NCI-H1436 (cell line): Measurements from ENCODE around the gene RANBP1.

Experiments
- DNase-seq: peaks from one replicate; lab custom pipeline; 2025; lab: John Stamatoyannopoulos, UW

RANBP1 gene

DNA sequence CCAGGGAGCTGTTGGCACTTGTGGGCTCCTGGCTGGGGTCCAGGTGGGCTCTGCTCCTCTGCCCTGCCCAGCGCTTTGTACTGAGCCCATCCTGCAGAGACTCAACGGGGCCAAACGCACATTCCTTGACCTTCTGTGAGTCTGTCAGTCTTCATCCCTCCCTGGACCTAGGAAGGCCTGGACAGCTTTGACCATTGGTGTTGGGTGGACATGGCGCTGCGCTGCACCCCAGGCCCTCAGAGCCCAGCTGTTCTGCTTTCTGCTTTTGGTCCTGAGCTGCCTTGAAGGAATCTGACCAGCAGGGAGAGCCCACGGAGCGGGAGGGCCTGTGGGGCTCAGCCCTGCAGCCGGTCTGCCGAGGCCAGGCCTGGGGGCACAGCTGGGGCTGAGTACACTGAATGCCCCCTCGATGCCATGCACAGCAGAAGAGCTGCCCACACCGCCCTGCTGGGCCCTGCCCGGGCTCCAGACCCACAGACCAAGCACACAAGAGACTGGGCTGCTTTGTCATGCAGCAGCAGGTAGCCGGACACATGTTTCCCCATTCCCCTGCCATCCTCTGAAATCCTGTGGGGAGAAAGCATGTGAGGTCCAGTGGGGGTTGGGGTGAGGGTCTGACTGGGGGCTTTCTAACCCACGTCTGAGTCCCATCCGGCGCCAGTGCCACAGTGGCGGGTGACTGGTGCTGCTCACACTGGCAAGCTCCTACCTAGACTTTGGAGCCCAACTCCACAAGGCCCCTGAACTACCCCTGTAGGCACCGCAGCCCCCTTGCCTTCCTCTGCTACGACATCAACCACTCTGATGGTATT, 59.1 kb downstream of the RANBP1 start:
- no peak for DNase-seq

DNA sequence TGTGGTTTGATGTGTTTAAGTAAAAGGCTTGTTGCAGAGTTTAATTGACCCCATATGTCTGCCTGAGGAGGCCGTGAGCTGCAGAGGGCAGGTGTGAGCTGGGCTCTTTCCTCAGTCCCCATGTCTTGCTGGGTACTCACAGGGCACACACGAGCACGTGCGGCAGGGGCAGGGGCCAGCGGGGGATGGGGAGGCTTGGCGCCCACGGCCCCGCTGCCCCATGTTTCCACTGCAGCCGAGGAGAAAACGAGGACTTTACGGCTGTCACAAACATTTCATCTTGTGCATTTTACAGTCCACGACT, 59.6 kb downstream of the RANBP1 start:
- DNase-seq = no peak

DNA sequence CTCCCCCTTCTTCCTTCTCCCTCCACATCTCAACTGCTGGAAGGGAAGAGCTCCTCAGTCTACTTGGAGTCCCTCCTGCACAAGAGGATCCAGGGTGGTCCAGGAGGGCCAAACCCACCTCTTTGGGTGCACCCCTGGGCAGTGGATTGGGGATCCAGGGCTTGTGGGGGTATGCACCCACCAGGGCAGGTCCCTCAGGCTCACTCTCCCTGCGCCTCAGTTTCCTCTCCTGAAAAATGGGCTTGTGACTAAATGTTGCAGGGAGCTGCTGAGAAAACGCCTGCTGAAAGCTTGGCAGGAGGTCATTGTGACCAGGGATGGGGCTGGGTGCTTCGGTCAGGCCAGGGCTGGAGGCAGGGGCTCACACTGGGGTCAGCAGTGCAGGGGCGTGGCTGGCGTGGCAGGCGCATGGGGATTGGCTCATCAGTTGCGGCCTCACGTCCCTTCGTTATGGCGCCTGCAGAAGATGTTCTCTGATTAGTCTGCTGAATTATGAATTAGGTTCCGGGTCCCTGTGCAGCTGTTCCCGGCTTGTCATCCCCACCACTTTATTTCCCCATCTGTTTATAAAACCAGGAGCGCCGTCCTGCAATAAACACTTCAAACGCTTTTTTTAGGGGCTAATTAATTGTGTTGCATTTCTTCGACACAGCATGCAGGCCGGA, 60.6 kb downstream of the RANBP1 start:
- DNase-seq = no peak
